H1 (cell line): ENCODE measurements around the gene PI16. TPM values are rescaled to one million over a fixed set of nuclear protein-coding genes. Genes with fewer than 3 reads are reported as not detected.

ENCODE experiments used
- CTCF ChIA-PET: fragments of 300-600 bp; sonication (Branson Sonifier 250); formaldehyde crosslinking; loops from one replicate; lab custom pipeline; 2021; ENCODE audit not compliant: partially characterized antibody; lab: Charles Lee
- POLR2A ChIA-PET: fragments of 300-600 bp; sonication (Branson Sonifier 250); formaldehyde crosslinking; loops from one replicate; lab custom pipeline; 2021; ENCODE audit warnings: inconsistent platforms; ENCODE audit not compliant: partially characterized antibody; lab: Charles Lee
- DNase-seq, 2 experiments: peaks; one replicate each; pipeline versions ENCODE4 v3.0.0 to v3.0.0-alpha.2; 2010 to 2022; ENCODE audit warnings: low spot score in 2 of 2, low read depth in 1 of 2, mixed read lengths in 1 of 2
- FAIRE-seq: peaks from 2 replicates; lab custom pipeline; 2011; peaks lifted over from hg19 to GRCh38; lab: Jason Lieb, UNC
- H2AFZ ChIP-seq: 2 replicates; pipeline ENCODE4 v1.8.1; 2012; ENCODE audit warnings: low read length, inconsistent platforms
- H2AK5ac ChIP-seq: 2 replicates; pipeline ENCODE4 v1.6.1; 2013; ENCODE audit warnings: low read depth, low read length
- H2BK120ac ChIP-seq: replicated peaks from 2 replicates; pipeline ENCODE3; 2013; ENCODE audit warnings: low read depth, low read length, inconsistent platforms
- H2BK12ac ChIP-seq: 2 replicates; pipeline ENCODE4 v1.6.1; 2013; ENCODE audit warnings: low read depth, low read length
- H2BK15ac ChIP-seq: 2 replicates; pipeline ENCODE4 v1.6.1; 2013; ENCODE audit warnings: low read length
- H2BK20ac ChIP-seq: 2 replicates; pipeline ENCODE4 v1.6.1; 2013; ENCODE audit warnings: low read length
- H2BK5ac ChIP-seq: 2 replicates; pipeline ENCODE4 v1.6.1; 2013; ENCODE audit warnings: low read depth, low read length
- H3K14ac ChIP-seq: 2 replicates; pipeline ENCODE4 v1.6.1; 2013; ENCODE audit warnings: inconsistent platforms; ENCODE audit not compliant: insufficient read length
- H3K18ac ChIP-seq: 2 replicates; pipeline ENCODE4 v1.6.1; 2013; ENCODE audit warnings: low read length; ENCODE audit errors: extremely low read depth
- H3K23ac ChIP-seq: 2 replicates; pipeline ENCODE4 v1.6.1; 2013; ENCODE audit warnings: inconsistent platforms; ENCODE audit not compliant: insufficient read length
- H3K23me2 ChIP-seq: 2 replicates; pipeline ENCODE4 v1.6.1; 2013; ENCODE audit warnings: low read depth, low read length
- H3K27ac ChIP-seq: 2 replicates; pipeline ENCODE4 v1.6.1; 2011; ENCODE audit warnings: low read depth, low read length, inconsistent platforms
- H3K27me3 ChIP-seq, 4 experiments: replicated peaks in 1 of 4; 1 replicate in 1 of 4; 2 replicates in 3 of 4; pipeline versions ENCODE4 v1.6.1 to v1.8.1; 2011 to 2013; ENCODE audit warnings: low read length in 3 of 4, mild to moderate bottlenecking in 3 of 4, inconsistent platforms in 2 of 4, mixed read lengths in 2 of 4, moderate library complexity in 1 of 4; ENCODE audit not compliant: control insufficient read depth in 3 of 4, insufficient read depth in 3 of 4; ENCODE audit errors: extremely low read depth in 1 of 4
- H3K36me3 ChIP-seq, 4 experiments: 2 replicates each; pipeline versions ENCODE4 v1.6.1 to v1.8.1; 2011 to 2013; ENCODE audit warnings: mild to moderate bottlenecking in 4 of 4, low read length in 3 of 4, moderate library complexity in 2 of 4, control low read depth in 1 of 4, inconsistent platforms in 1 of 4; ENCODE audit not compliant: insufficient read depth in 4 of 4, control insufficient read depth in 2 of 4
- H3K4ac ChIP-seq: replicated peaks from 2 replicates; pipeline ENCODE3; 2013; ENCODE audit warnings: low read length, low read depth, mixed read lengths, inconsistent platforms; ENCODE audit not compliant: insufficient read length
- H3K4me1 ChIP-seq, 4 experiments: replicated peaks in 1 of 4; 1 replicate in 1 of 4; 2 replicates in 3 of 4; pipeline versions ENCODE4 v1.6.1 to v1.8.1; 2011 to 2013; ENCODE audit warnings: low read length in 3 of 4, inconsistent platforms in 2 of 4, mixed read lengths in 1 of 4; ENCODE audit not compliant: insufficient read depth in 4 of 4, control insufficient read depth in 3 of 4
- H3K4me2 ChIP-seq, 2 experiments: 2 replicates each; pipeline versions ENCODE4 v1.6.1 to v1.8.1; 2011 to 2013; ENCODE audit warnings: low read depth in 2 of 2, low read length in 2 of 2, control low read depth in 1 of 2, inconsistent platforms in 1 of 2, mild to moderate bottlenecking in 1 of 2; ENCODE audit not compliant: insufficient read depth in 1 of 2
- H3K4me3 ChIP-seq, 4 experiments: fragments of 200-600, 300-600 bp in 1 of 4; sonication (generic), shearing (Covaris generic), sonication (Bioruptor Twin) in 1 of 4; 2 replicates each; pipeline versions ENCODE4 v1.5.1 to v1.8.1; 2011 to 2016; ENCODE audit warnings: low read length in 4 of 4, low read depth in 3 of 4, control low read depth in 2 of 4, inconsistent platforms in 2 of 4, mild to moderate bottlenecking in 2 of 4, mixed read lengths in 1 of 4, moderate library complexity in 1 of 4; ENCODE audit not compliant: insufficient read depth in 2 of 4; ENCODE audit errors: extremely low read depth in 1 of 4
- H3K56ac ChIP-seq: replicated peaks from 2 replicates; pipeline ENCODE3; 2013; ENCODE audit warnings: low read depth, mild to moderate bottlenecking, mixed read lengths, low read length, inconsistent platforms; ENCODE audit not compliant: insufficient read length
- H3K79me1 ChIP-seq: 2 replicates; pipeline ENCODE4 v1.6.1; 2013; ENCODE audit warnings: low read depth, low read length, control low read depth
- H3K79me2 ChIP-seq, 2 experiments: 2 replicates each; pipeline versions ENCODE4 v1.6.1 to v1.8.1; 2012 to 2013; ENCODE audit warnings: low read length in 2 of 2, mild to moderate bottlenecking in 2 of 2, inconsistent platforms in 1 of 2; ENCODE audit not compliant: insufficient read depth in 2 of 2, control insufficient read depth in 1 of 2
- H3K9ac ChIP-seq, 4 experiments: replicated peaks in 1 of 4; 1 replicate in 1 of 4; 2 replicates in 3 of 4; pipeline versions ENCODE4 v1.6.1 to v1.8.1; 2011 to 2013; ENCODE audit warnings: low read depth in 3 of 4, low read length in 3 of 4, control low read depth in 2 of 4, mild to moderate bottlenecking in 2 of 4, moderate library complexity in 2 of 4, inconsistent platforms in 1 of 4; ENCODE audit errors: extremely low read depth in 1 of 4
- H3K9me3 ChIP-seq, 2 experiments: 2 replicates each; pipeline versions ENCODE4 v1.6.1 to v1.8.1; 2012 to 2013; ENCODE audit warnings: mild to moderate bottlenecking in 2 of 2, moderate library complexity in 2 of 2, control low read depth in 1 of 2, inconsistent platforms in 1 of 2, low read depth in 1 of 2, low read length in 1 of 2, mixed read lengths in 1 of 2; ENCODE audit not compliant: insufficient read depth in 2 of 2
- H4K20me1 ChIP-seq, 2 experiments: replicated peaks in 1 of 2; 2 replicates each; pipeline versions ENCODE3 to v1.8.1; 2011 to 2013; ENCODE audit warnings: inconsistent platforms in 2 of 2, low read length in 2 of 2, mild to moderate bottlenecking in 1 of 2; ENCODE audit not compliant: insufficient read depth in 2 of 2, control insufficient read depth in 1 of 2
- H4K5ac ChIP-seq: 2 replicates; pipeline ENCODE4 v1.6.1; 2013; ENCODE audit warnings: low read length, low read depth, mixed read lengths, inconsistent platforms; ENCODE audit not compliant: insufficient read length
- H4K8ac ChIP-seq: 2 replicates; pipeline ENCODE4 v1.8.0; 2013; ENCODE audit warnings: mild to moderate bottlenecking, moderate library complexity, low read length, inconsistent platforms; ENCODE audit not compliant: insufficient read depth; ENCODE audit errors: extremely low read depth
- H4K91ac ChIP-seq: replicated peaks from 2 replicates; pipeline ENCODE3; 2013; ENCODE audit warnings: low read length, mixed read lengths, inconsistent platforms; ENCODE audit not compliant: insufficient read length
- CBX8 ChIP-seq: fragments of 300-800, 300-1000 bp; sonication (generic); IDR thresholded peaks from 2 replicates; pipeline ENCODE4 v1.7.1; 2016; ENCODE audit warnings: low read depth, low read length, borderline replicate concordance
- CHD2 ChIP-seq: IDR thresholded peaks from 2 replicates; pipeline ENCODE4 v1.6.1; 2012; ENCODE audit warnings: low read length, improper control_type of control experiment
- EGR1 ChIP-seq: IDR thresholded peaks from 2 replicates; pipeline ENCODE4 v1.6.1; 2011; ENCODE audit warnings: low read depth, low read length, borderline replicate concordance
- EP300 ChIP-seq, 2 experiments: IDR thresholded peaks; 1 replicate in 1 of 2; 2 replicates in 1 of 2; pipeline ENCODE4 v1.6.1; 2011 to 2012; ENCODE audit warnings: low read depth in 2 of 2, low read length in 2 of 2, mild to moderate bottlenecking in 2 of 2, borderline replicate concordance in 1 of 2, inconsistent platforms in 1 of 2, moderate library complexity in 1 of 2
- EZH2 ChIP-seq: fragments of 200-600 bp; sonication (generic); IDR thresholded peaks from 2 replicates; pipeline ENCODE4 v1.7.1; 2012; ENCODE audit warnings: low read depth, mild to moderate bottlenecking, moderate library complexity, low read length, inconsistent platforms; ENCODE audit not compliant: severe bottlenecking
- GTF2F1 ChIP-seq: IDR thresholded peaks from 2 replicates; pipeline ENCODE4 v1.6.1; 2012; ENCODE audit warnings: low read depth, low read length, improper control_type of control experiment, borderline replicate concordance
- JUND ChIP-seq: IDR thresholded peaks from 2 replicates; pipeline ENCODE4 v1.6.1; 2011; ENCODE audit warnings: mild to moderate bottlenecking, improper control_type of control experiment, low read length
- RXRA ChIP-seq: IDR thresholded peaks from 2 replicates; pipeline ENCODE4 v1.6.1; 2011; ENCODE audit warnings: low read depth, mild to moderate bottlenecking, low read length, moderate library complexity; ENCODE audit not compliant: insufficient read depth
- SIX5 ChIP-seq: IDR thresholded peaks from 2 replicates; pipeline ENCODE4 v1.6.1; 2011; ENCODE audit warnings: mild to moderate bottlenecking, low read depth, low read length
- SP4 ChIP-seq: IDR thresholded peaks from 2 replicates; pipeline ENCODE4 v1.6.1; 2012; ENCODE audit warnings: low read length, inconsistent platforms
- TAF7 ChIP-seq: optimal IDR thresholded peaks from 2 replicates; pipeline ENCODE3; 2011; ENCODE audit warnings: low read depth, mild to moderate bottlenecking, inconsistent platforms, low read length, moderate library complexity, borderline replicate concordance
- TCF12 ChIP-seq: IDR thresholded peaks from 2 replicates; pipeline ENCODE4 v1.6.1; 2011; ENCODE audit warnings: low read depth, mild to moderate bottlenecking, low read length
- YY1 ChIP-seq: IDR thresholded peaks from 2 replicates; pipeline ENCODE4 v1.6.1; 2011; ENCODE audit warnings: low read depth, mild to moderate bottlenecking, low read length
- WGBS, 2 experiments: shearing (Covaris generic) in 1 of 2; methylation state at CpG; one replicate each; pipeline versions ENCODE4 v1.1.6 to v1.1.7; 2013 to 2015; ENCODE audit warnings: low lambda C conversion rate in 2 of 2, mixed read lengths in 2 of 2, inconsistent platforms in 1 of 2, low coverage in 1 of 2, missing lambda C conversion rate in 1 of 2; ENCODE audit not compliant: insufficient replicate concordance in 2 of 2, insufficient coverage in 1 of 2, insufficient read length in 1 of 2; ENCODE audit errors: extremely low coverage in 1 of 2, missing lambda C conversion rate in 1 of 2; 5-methylcytosine and 5-hydroxymethylcytosine counted together
- polyA plus RNA-seq, 7 experiments: library from polyadenylated mRNA; depleted of rRNA in 3 of 7; stranded (reverse) in 5 of 7; unstranded in 2 of 7; fragments of >200 nt in 5 of 7; fragments of 200-250 nt in 2 of 7; gene quantifications; 1 replicate in 5 of 7; 2 replicates in 1 of 7; 4 replicates in 1 of 7; pipeline versions ENCODE4 v1.2.1 to v1.2.3, GENCODE V29; 2011 to 2013; ENCODE audit warnings: missing spikeins in 2 of 7, mixed read lengths in 2 of 7
- total RNA-seq: library from RNA; stranded (reverse); fragmentation: NEBNext Ultra II Directional; extraction: Animal tissue kit (Norgen Biotek cat#: 25700); gene quantifications from 2 replicates; pipeline ENCODE4 v1.2.1, GENCODE V29; 2021

PI16 gene
- total and polyA plus RNA-seq, 2 of the 8 experiments (the other 6 are each of a cell fraction or from before 2014, with no cell fraction given) = 0.05 TPM; not detected in 1

- POLR2A ChIA-PET = interaction anchor here (1.3 kb wide), 1 partner anchor 11 kb away, joined by 5 read pairs; the partner anchor contains the start of gene MTCH1
- Histone ChIP-seq H4K5ac (no peak overlapping the region), H2BK20ac (no peak overlapping the region), H4K8ac (no peak overlapping the region), H2BK5ac (no peak overlapping the region), H4K91ac (no peak overlapping the region), H3K9ac (no peak overlapping the region), H3K27ac (no peak overlapping the region), H2BK120ac (no peak overlapping the region), H3K14ac (no peak overlapping the region), H3K79me1 (peaks cover 2% of the 10 kb centered on the region; the same call in 1 of the 2 replicates), H3K56ac (no peak overlapping the region), H3K27me3 (no peaks in the 10 kb centered on the region), H3K23me2 (no peaks in the 10 kb centered on the region), H3K23ac (no peak overlapping the region), H3K4me3 (no peak overlapping the region), H3K36me3 (peaks cover 51 to 82% (median 71%) of the 10 kb centered on the region in 4 experiments), H2AK5ac (no peak overlapping the region), H2AFZ (no peak overlapping the region), H3K4ac (no peak overlapping the region), H3K9me3 (no peaks in the 10 kb centered on the region), H2BK12ac (no peak overlapping the region), H3K4me2 (no peak overlapping the region), H3K79me2 (peaks cover 0 to 25% of the 10 kb centered on the region in 2 experiments; a peak in 2 of 4 replicates), H2BK15ac (no peak overlapping the region), H3K4me1 (peaks cover 0 to under 1% (median 0%) of the 10 kb centered on the region in 4 experiments; a peak in 1 of 7 replicates), H4K20me1 (peaks cover 17 to 24% of the 10 kb centered on the region in 2 experiments), H3K18ac (no peak overlapping the region)
- no peak for FAIRE-seq
- WGBS, 2 experiments = 95% methylated on average over 7 of the region's 7 CpGs; no CpG with 5 or more reads in 1 of the 2 experiments
- CTCF ChIA-PET = interaction anchor here (0.6 to 14.9 kb wide), 7 partner anchors 10 to 234 kb away, joined by 3 to 237 read pairs (median 5); partner anchors contain the start of gene PI16
- no peak for DNase-seq
- TF ChIP-seq RXRA = no peak
- no peak for TF ChIP-seq EGR1
- no peak for TF ChIP-seq SP4
- TF ChIP-seq CBX8 = no peak
- no peak for TF ChIP-seq GTF2F1
- TF ChIP-seq TCF12 = no peak
- no peak for TF ChIP-seq SIX5
- TF ChIP-seq TAF7 = no peak
- no peak for TF ChIP-seq CHD2
- no peak for TF ChIP-seq YY1
- TF ChIP-seq EZH2 = no peak
- no peak for TF ChIP-seq EP300 (IDR thresholded peaks at IDR 0.05; ENCODE audit: borderline replicate concordance in 1 of 2, low read depth in 2 of 2, low read length in 2 of 2)
- TF ChIP-seq JUND = no peak
These were observed 20.9 kb downstream of the PI16 start for GRCh38 chr6:36975231-36976006.
